Measurements from ENCODE around the gene AEBP1. TPM values are rescaled to one million over a fixed set of nuclear protein-coding genes. Genes with fewer than 3 reads are reported as not detected.
"Not testable (repeated sequence)": the region's sequence is repeated elsewhere in the genome, so short reads cannot be mapped to it uniquely, and the experiment has no call there.

AEBP1 gene
- total RNA-seq, 6 experiments from 2014 or later: 69.7 to 83.2 (median 76.4) TPM

GRCh38 chr7:44122529-44122928 lies 18.4 kb downstream of the AEBP1 start:
- H3K27me3 Mint-ChIP-seq (ENCODE audit: insufficient read depth): peaks cover 2% of the 10 kb centered on the region
- H3K9me3 Mint-ChIP-seq: no peaks in the 10 kb centered on the region
- peak overlapping the region; percentile 88 for H3K4me3 Mint-ChIP-seq
- H3K4me1 Mint-ChIP-seq (ENCODE audit: low read depth): peaks cover 45% of the 10 kb centered on the region
- peaks cover 28% of the 10 kb centered on the region for H3K36me3 Mint-ChIP-seq (ENCODE audit: low read depth)
- peak overlapping the region; percentile 94 for H3K27ac Mint-ChIP-seq
- DNase-seq: no peak
- TF ChIP-seq CTCF (IDR thresholded peaks at IDR 0.05): no peak

- peak within 1 kb of the TSS; percentile 88 for H3K4me3 Mint-ChIP-seq
- peaks cover 22% of the 10 kb centered on the region for H3K36me3 Mint-ChIP-seq (ENCODE audit: low read depth)
- H3K9me3 Mint-ChIP-seq: no peaks in the 10 kb centered on the region
- peak; percentile 96 for DNase-seq
- no peak for TF ChIP-seq CTCF (IDR thresholded peaks at IDR 0.05)
- peak within 1 kb of the TSS; percentile 94 for H3K27ac Mint-ChIP-seq
- H3K27me3 Mint-ChIP-seq (ENCODE audit: insufficient read depth): peaks cover 3% of the 10 kb centered on the region
- peaks cover 40% of the 10 kb centered on the region for H3K4me1 Mint-ChIP-seq (ENCODE audit: low read depth)
Measured at GRCh38 chr7:44123190-44124003, 19.3 kb downstream of the AEBP1 start, which contains the start of gene POLD2. TSS of gene POLD2 (minus strand) at chr7:44123548. CDS start at chr7:44122053, 1,495 bp downstream.

- H3K27me3 Mint-ChIP-seq (ENCODE audit: insufficient read depth): peaks cover 3% of the 10 kb centered on the region
- no peak overlapping the region for H3K4me3 Mint-ChIP-seq
- peaks cover 17% of the 10 kb centered on the region for H3K36me3 Mint-ChIP-seq (ENCODE audit: low read depth)
- TF ChIP-seq CTCF (IDR thresholded peaks at IDR 0.05): no peak
- peaks cover 32% of the 10 kb centered on the region for H3K4me1 Mint-ChIP-seq (ENCODE audit: low read depth)
- no peak for DNase-seq
- no peak overlapping the region for H3K27ac Mint-ChIP-seq
- no peaks in the 10 kb centered on the region for H3K9me3 Mint-ChIP-seq
Measured at GRCh38 chr7:44124822-44125202, 20.7 kb downstream of the AEBP1 start.

- H3K36me3 Mint-ChIP-seq (ENCODE audit: low read depth); H3K9me3 Mint-ChIP-seq; H3K4me3 Mint-ChIP-seq; H3K27me3 Mint-ChIP-seq (ENCODE audit: insufficient read depth); H3K27ac Mint-ChIP-seq; DNase-seq: not testable (repeated sequence)
- H3K4me1 Mint-ChIP-seq (ENCODE audit: low read depth): peaks cover 22% of the 10 kb centered on the region
Measured at GRCh38 chr7:44126574-44126973, 22.4 kb downstream of the AEBP1 start.

- H3K27me3 Mint-ChIP-seq (ENCODE audit: insufficient read depth): peaks cover 3% of the 10 kb centered on the region
- DNase-seq: no peak
- H3K36me3 Mint-ChIP-seq (ENCODE audit: low read depth): peaks cover 4% of the 10 kb centered on the region; the same call in 1 of the 2 replicates
- no peaks in the 10 kb centered on the region for H3K9me3 Mint-ChIP-seq
- no peak overlapping the region for H3K4me3 Mint-ChIP-seq
- TF ChIP-seq CTCF (IDR thresholded peaks at IDR 0.05): no peak
- no peak overlapping the region for H3K27ac Mint-ChIP-seq
- peaks cover 25% of the 10 kb centered on the region for H3K4me1 Mint-ChIP-seq (ENCODE audit: low read depth)
Measured at GRCh38 chr7:44127161-44127560, 23.0 kb downstream of the AEBP1 start.

All from HFFc6 (cell line).